HepG2 (cell line): ENCODE measurements around the gene DIPK1B. TPM values are rescaled to one million over a fixed set of nuclear protein-coding genes. Genes with fewer than 3 reads are reported as not detected.

ENCODE experiments used
- ATAC-seq: fragments of 200-7000 bp; cut with Tn5 transposase; 3 replicates; pipeline ENCODE4 v1.9.1; 2020; ENCODE audit warnings: mild to moderate bottlenecking, moderate library complexity
- BruUV-seq: library from RNA; stranded (reverse); fragments of 400-500 nt; replicated peaks from 2 replicates; lab custom pipeline; 2021; lab: Mats Ljungman, UMichigan
- CTCF ChIA-PET: fragments of 300-600 bp; formaldehyde crosslinking; extraction: SDS; loops from one replicate; lab custom pipeline; 2021; ENCODE audit warnings: low total read pairs, inconsistent platforms, low intra/inter-chr PET ratio; lab: Yijun Ruan, JAX
- POLR2A ChIA-PET: fragments of 350-600 bp; sonication (Branson Sonifier 250); formaldehyde crosslinking; loops from one replicate; lab custom pipeline; 2020; ENCODE audit warnings: antibody characterized with exemption, inconsistent platforms; lab: Yijun Ruan, JAX
- DNase-seq: peaks from one replicate; pipeline ENCODE4 v3.0.0-alpha.2; 2015; ENCODE audit warnings: low spot score
- FAIRE-seq: peaks from 3 replicates; lab custom pipeline; 2011; peaks lifted over from hg19 to GRCh38; lab: Jason Lieb, UNC
- H2AFZ ChIP-seq: one replicate; pipeline ENCODE4 v1.6.1; 2011; ENCODE audit warnings: low read length, inconsistent platforms
- H3K27ac ChIP-seq: fragments of 300-600 bp; 3 replicates; pipeline ENCODE4 v1.8.0; 2011; ENCODE audit warnings: mixed run types, mild to moderate bottlenecking, mixed read lengths, low read length, inconsistent platforms; ENCODE audit not compliant: insufficient read depth; ENCODE audit errors: extremely low read length
- H3K27me3 ChIP-seq, 2 experiments: fragments of 200-600 bp in 1 of 2; 2 replicates in 1 of 2; 3 replicates in 1 of 2; pipeline versions ENCODE4 v1.6.0 to v1.8.0; 2011; ENCODE audit warnings: low read length in 2 of 2, mild to moderate bottlenecking in 2 of 2, moderate library complexity in 2 of 2, inconsistent platforms in 1 of 2; ENCODE audit not compliant: insufficient read depth in 2 of 2, control insufficient read depth in 1 of 2
- H3K36me3 ChIP-seq, 2 experiments: fragments of 200-600 bp in 1 of 2; replicated peaks in 1 of 2; 2 replicates in 1 of 2; 3 replicates in 1 of 2; pipeline versions ENCODE4 v1.5.1 to v1.8.0; 2011; ENCODE audit warnings: low read length in 2 of 2, inconsistent platforms in 1 of 2; ENCODE audit not compliant: insufficient read depth in 2 of 2, control insufficient read depth in 1 of 2
- H3K4me1 ChIP-seq: 2 replicates; pipeline ENCODE4 v1.5.1; 2012; ENCODE audit warnings: low read length, inconsistent platforms; ENCODE audit not compliant: insufficient read depth
- H3K4me2 ChIP-seq: 2 replicates; pipeline ENCODE4 v1.6.0; 2011; ENCODE audit warnings: low read depth, low read length, inconsistent platforms
- H3K4me3 ChIP-seq, 3 experiments: fragments of 200-600 bp in 1 of 3; sonication (generic), shearing (Covaris generic) in 1 of 3; replicated peaks in 1 of 3; 2 replicates each; pipeline ENCODE4 v1.5.1; 2011 to 2016; ENCODE audit warnings: low read length in 3 of 3, inconsistent platforms in 2 of 3, low read depth in 2 of 3, mild to moderate bottlenecking in 2 of 3, control low read depth in 1 of 3, mixed read lengths in 1 of 3; ENCODE audit not compliant: insufficient read depth in 1 of 3
- H3K79me2 ChIP-seq: one replicate; pipeline ENCODE4 v1.6.1; 2011; ENCODE audit warnings: low read length, inconsistent platforms; ENCODE audit not compliant: insufficient read depth
- H3K9ac ChIP-seq: 2 replicates; pipeline ENCODE4 v1.6.0; 2011; ENCODE audit warnings: mild to moderate bottlenecking, low read depth, low read length, inconsistent platforms; ENCODE audit not compliant: insufficient read depth
- H3K9me3 ChIP-seq: 2 replicates; pipeline ENCODE4 v1.5.1; 2012; ENCODE audit warnings: mild to moderate bottlenecking, low read length
- H4K20me1 ChIP-seq: 2 replicates; pipeline ENCODE4 v1.6.0; 2011; ENCODE audit warnings: inconsistent platforms, mild to moderate bottlenecking, low read length, moderate library complexity; ENCODE audit not compliant: insufficient read depth
- NFKBIZ ChIP-seq: IDR thresholded peaks from 2 replicates; pipeline ENCODE4 v1.6.1; 2018; ENCODE audit warnings: missing genetic modification reagents, missing compliant biosample characterization
- NR3C1 ChIP-seq: sonication (generic); formaldehyde crosslinking; IDR thresholded peaks from 2 replicates; pipeline ENCODE4 v1.4.0; 2020; ENCODE audit warnings: missing genetic modification reagents
- PHF8 ChIP-seq: sonication (generic); formaldehyde crosslinking; IDR thresholded peaks from 2 replicates; pipeline ENCODE4 v1.5.0; 2020; ENCODE audit warnings: missing genetic modification reagents
- POLR2A ChIP-seq, 2 experiments: IDR thresholded peaks; 2 replicates each; pipeline ENCODE4 v1.6.1; 2011; ENCODE audit warnings: low read depth in 2 of 2, low read length in 2 of 2, mild to moderate bottlenecking in 1 of 2, moderate library complexity in 1 of 2; ENCODE audit not compliant: insufficient read depth in 1 of 2
- RORA ChIP-seq: sonication (generic); formaldehyde crosslinking; IDR thresholded peaks from 2 replicates; pipeline ENCODE4 v1.5.0; 2020; ENCODE audit warnings: mild to moderate bottlenecking, missing genetic modification reagents, moderate library complexity
- SMAD1 ChIP-seq: sonication (generic); formaldehyde crosslinking; IDR thresholded peaks from 2 replicates; pipeline ENCODE4 v1.4.0; 2020; ENCODE audit warnings: missing genetic modification reagents, low read depth, mild to moderate bottlenecking, borderline replicate concordance
- TBP ChIP-seq: sonication (generic); formaldehyde crosslinking; IDR thresholded peaks from 2 replicates; pipeline ENCODE4 v1.5.0; 2020; ENCODE audit warnings: missing genetic modification reagents
- THYN1 ChIP-seq: sonication (generic); formaldehyde crosslinking; IDR thresholded peaks from 2 replicates; pipeline ENCODE4 v1.8.1; 2023; ENCODE audit warnings: low read depth, mild to moderate bottlenecking, moderate library complexity, missing genetic modification reagents, borderline replicate concordance
- ZFX ChIP-seq: sonication (generic); formaldehyde crosslinking; IDR thresholded peaks from 2 replicates; pipeline ENCODE4 v1.4.0; 2020; ENCODE audit warnings: mild to moderate bottlenecking, low read depth, missing genetic modification reagents, moderate library complexity
- WGBS: methylation state at CpG from one replicate; pipeline ENCODE4 v1.1.6; 2017; ENCODE audit warnings: low lambda C conversion rate; 5-methylcytosine and 5-hydroxymethylcytosine counted together
- in situ Hi-C: cut with HindIII; loops from 2 replicates; pipeline ENCODE4 v1.10.0; 2017; ENCODE audit warnings: low pct_unique_long_range_greater_than_20kb; ENCODE audit not compliant: extremely low pct_ligation_motif_present
- intact Hi-C: fragments of 100-400 bp; cut with micrococcal nuclease; formaldehyde crosslinking; loops from one replicate; pipeline ENCODE4 v1.10.0; 2022; ENCODE audit not compliant: unreplicated experiment
- polyA plus RNA-seq, 8 experiments: library from polyadenylated mRNA; depleted of rRNA in 3 of 8; stranded (reverse) in 7 of 8; unstranded in 1 of 8; fragments of >200 nt; fragmentation: Illumina TruSeq in 4 of 8; extraction: Trizol in 4 of 8; gene quantifications; 2 replicates each; pipeline versions ENCODE4 v1.2.1 to v1.2.3, GENCODE V29; 2011 to 2016; ENCODE audit warnings: low read depth in 4 of 8, missing spikeins in 1 of 8, mixed read lengths in 1 of 8; ENCODE audit not compliant: insufficient read depth in 1 of 8
- total RNA-seq, 5 experiments: library from RNA; depleted of rRNA; stranded (reverse); fragments of >200 nt; fragmentation: Illumina TruSeq; extraction: Trizol; gene quantifications; 2 replicates each; pipeline ENCODE4 v1.2.3, GENCODE V29; 2016; ENCODE audit warnings: low read depth in 1 of 5
- TF ChIP-seq, protein P1 (sequence below): sonication (generic); formaldehyde crosslinking; IDR thresholded peaks from 2 replicates; pipeline ENCODE4 v1.5.1; 2020; ENCODE audit warnings: mild to moderate bottlenecking, missing genetic modification reagents, moderate library complexity
- TF ChIP-seq, protein P2 (sequence below): IDR thresholded peaks from 2 replicates; pipeline ENCODE4 v1.6.1; 2016; ENCODE audit warnings: low read depth
- TF ChIP-seq, protein P3 (sequence below): sonication (generic); formaldehyde crosslinking; IDR thresholded peaks from 2 replicates; pipeline ENCODE4 v1.5.1; 2020; ENCODE audit warnings: mild to moderate bottlenecking, missing genetic modification reagents, borderline replicate concordance

The DIPK1B gene
- total and polyA plus RNA-seq, 2 of the 13 experiments (the other 11 are each of a cell fraction or from before 2014, with no cell fraction given), result 0.18 to 3.9 TPM

DNA sequence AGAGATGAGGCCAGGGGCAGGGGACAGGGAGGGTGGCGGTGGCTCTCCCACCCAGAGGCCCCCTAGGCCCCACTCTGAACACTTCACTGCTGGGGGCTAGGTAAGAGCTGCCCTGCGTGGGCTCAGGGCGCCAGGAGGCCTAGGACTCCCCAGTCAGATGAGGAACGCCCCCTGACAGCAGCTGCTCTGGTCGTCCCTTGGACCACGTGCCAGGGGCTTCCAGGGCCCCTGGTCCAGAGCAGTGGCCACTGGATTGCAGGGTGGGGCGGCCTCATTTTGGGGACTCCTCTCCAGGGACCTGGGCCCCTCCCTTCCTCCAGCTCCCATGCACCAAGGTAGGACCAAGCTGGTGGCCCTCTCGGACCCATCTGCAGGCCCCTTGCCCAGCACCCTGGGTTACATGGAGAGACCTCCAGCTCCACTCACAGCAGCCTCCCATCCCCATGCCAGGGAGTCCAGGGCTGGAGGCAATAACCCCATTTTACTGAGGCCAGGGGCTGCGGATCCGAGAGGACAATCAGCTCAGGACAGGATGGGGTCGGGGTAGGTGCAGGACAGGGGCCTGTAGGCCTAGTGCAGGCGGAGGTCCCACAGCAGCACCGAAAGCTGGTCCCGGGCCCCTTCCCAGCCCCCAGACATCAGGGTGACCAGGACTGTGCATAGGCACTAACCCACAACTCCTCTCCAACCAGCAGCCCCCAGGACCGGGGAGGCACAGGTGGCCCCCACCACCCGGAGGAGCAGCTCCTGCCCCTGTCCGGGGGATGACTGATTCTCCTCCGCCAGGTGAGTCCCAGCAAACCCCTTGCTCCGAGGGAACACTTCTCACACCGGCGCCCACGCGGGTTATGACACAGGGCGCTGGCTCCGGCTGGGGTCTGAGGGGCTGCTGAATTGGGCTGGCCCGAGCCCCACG, 48.1 kb upstream of the DIPK1B start:
- Histone ChIP-seq H3K4me1 (peaks cover 10% of the 10 kb centered on the region), H3K4me2 (peak overlapping the region; percentile 62; the same call in 1 of the 2 replicates), H3K4me3 (peak overlapping the region in 1 of 3 experiments; percentile 62; a peak in 1 of 6 replicates), H4K20me1 (0 out of 2 replicates have a peak, but pooled peaks cover 3% of the 10 kb centered on the region), H3K9ac (no peak overlapping the region), H2AFZ (no peak overlapping the region), H3K27ac (no peak overlapping the region), H3K79me2 (no peaks in the 10 kb centered on the region), H3K36me3 (no peaks in the 10 kb centered on the region), H3K27me3 (peaks cover 28 to 87% of the 10 kb centered on the region in 2 experiments; a peak in 4 of 5 replicates), H3K9me3 (no peaks in the 10 kb centered on the region)
- 63% methylated on average over 8 of the region's 27 CpGs for WGBS
- DNase-seq, result no peak
- ATAC-seq, result no peak
- ChIA-PET CTCF (no interaction called here), POLR2A (no interaction called here)
- FAIRE-seq, result no peak
- intact Hi-C loops (no loop called here), in situ Hi-C loops (no loop called here)
- BruUV-seq, result no TSS peak
- TF ChIP-seq, protein P1, sequence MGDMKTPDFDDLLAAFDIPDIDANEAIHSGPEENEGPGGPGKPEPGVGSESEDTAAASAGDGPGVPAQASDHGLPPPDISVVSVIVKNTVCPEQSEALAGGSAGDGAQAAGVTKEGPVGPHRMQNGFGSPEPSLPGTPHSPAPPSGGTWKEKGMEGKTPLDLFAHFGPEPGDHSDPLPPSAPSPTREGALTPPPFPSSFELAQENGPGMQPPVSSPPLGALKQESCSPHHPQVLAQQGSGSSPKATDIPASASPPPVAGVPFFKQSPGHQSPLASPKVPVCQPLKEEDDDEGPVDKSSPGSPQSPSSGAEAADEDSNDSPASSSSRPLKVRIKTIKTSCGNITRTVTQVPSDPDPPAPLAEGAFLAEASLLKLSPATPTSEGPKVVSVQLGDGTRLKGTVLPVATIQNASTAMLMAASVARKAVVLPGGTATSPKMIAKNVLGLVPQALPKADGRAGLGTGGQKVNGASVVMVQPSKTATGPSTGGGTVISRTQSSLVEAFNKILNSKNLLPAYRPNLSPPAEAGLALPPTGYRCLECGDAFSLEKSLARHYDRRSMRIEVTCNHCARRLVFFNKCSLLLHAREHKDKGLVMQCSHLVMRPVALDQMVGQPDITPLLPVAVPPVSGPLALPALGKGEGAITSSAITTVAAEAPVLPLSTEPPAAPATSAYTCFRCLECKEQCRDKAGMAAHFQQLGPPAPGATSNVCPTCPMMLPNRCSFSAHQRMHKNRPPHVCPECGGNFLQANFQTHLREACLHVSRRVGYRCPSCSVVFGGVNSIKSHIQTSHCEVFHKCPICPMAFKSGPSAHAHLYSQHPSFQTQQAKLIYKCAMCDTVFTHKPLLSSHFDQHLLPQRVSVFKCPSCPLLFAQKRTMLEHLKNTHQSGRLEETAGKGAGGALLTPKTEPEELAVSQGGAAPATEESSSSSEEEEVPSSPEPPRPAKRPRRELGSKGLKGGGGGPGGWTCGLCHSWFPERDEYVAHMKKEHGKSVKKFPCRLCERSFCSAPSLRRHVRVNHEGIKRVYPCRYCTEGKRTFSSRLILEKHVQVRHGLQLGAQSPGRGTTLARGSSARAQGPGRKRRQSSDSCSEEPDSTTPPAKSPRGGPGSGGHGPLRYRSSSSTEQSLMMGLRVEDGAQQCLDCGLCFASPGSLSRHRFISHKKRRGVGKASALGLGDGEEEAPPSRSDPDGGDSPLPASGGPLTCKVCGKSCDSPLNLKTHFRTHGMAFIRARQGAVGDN (CRISPR knock-in tag), result no peak
- no peak for TF ChIP-seq ZFX (CRISPR knock-in tag)
- TF ChIP-seq TBP (CRISPR knock-in tag), result no peak
- TF ChIP-seq, protein P2, sequence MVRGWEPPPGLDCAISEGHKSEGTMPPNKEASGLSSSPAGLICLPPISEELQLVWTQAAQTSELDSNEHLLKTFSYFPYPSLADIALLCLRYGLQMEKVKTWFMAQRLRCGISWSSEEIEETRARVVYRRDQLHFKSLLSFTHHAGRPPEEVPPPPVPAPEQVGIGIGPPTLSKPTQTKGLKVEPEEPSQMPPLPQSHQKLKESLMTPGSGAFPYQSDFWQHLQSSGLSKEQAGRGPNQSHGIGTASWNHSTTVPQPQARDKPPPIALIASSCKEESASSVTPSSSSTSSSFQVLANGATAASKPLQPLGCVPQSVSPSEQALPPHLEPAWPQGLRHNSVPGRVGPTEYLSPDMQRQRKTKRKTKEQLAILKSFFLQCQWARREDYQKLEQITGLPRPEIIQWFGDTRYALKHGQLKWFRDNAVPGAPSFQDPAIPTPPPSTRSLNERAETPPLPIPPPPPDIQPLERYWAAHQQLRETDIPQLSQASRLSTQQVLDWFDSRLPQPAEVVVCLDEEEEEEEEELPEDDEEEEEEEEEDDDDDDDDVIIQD, result no peak
- TF ChIP-seq NFKBIZ (CRISPR knock-in tag), result no peak
- no peak for TF ChIP-seq NR3C1
- TF ChIP-seq PHF8 (CRISPR knock-in tag), result no peak
- no peak for TF ChIP-seq SMAD1 (CRISPR knock-in tag)
- no peak for TF ChIP-seq RORA (CRISPR knock-in tag)
- TF ChIP-seq, protein P3, sequence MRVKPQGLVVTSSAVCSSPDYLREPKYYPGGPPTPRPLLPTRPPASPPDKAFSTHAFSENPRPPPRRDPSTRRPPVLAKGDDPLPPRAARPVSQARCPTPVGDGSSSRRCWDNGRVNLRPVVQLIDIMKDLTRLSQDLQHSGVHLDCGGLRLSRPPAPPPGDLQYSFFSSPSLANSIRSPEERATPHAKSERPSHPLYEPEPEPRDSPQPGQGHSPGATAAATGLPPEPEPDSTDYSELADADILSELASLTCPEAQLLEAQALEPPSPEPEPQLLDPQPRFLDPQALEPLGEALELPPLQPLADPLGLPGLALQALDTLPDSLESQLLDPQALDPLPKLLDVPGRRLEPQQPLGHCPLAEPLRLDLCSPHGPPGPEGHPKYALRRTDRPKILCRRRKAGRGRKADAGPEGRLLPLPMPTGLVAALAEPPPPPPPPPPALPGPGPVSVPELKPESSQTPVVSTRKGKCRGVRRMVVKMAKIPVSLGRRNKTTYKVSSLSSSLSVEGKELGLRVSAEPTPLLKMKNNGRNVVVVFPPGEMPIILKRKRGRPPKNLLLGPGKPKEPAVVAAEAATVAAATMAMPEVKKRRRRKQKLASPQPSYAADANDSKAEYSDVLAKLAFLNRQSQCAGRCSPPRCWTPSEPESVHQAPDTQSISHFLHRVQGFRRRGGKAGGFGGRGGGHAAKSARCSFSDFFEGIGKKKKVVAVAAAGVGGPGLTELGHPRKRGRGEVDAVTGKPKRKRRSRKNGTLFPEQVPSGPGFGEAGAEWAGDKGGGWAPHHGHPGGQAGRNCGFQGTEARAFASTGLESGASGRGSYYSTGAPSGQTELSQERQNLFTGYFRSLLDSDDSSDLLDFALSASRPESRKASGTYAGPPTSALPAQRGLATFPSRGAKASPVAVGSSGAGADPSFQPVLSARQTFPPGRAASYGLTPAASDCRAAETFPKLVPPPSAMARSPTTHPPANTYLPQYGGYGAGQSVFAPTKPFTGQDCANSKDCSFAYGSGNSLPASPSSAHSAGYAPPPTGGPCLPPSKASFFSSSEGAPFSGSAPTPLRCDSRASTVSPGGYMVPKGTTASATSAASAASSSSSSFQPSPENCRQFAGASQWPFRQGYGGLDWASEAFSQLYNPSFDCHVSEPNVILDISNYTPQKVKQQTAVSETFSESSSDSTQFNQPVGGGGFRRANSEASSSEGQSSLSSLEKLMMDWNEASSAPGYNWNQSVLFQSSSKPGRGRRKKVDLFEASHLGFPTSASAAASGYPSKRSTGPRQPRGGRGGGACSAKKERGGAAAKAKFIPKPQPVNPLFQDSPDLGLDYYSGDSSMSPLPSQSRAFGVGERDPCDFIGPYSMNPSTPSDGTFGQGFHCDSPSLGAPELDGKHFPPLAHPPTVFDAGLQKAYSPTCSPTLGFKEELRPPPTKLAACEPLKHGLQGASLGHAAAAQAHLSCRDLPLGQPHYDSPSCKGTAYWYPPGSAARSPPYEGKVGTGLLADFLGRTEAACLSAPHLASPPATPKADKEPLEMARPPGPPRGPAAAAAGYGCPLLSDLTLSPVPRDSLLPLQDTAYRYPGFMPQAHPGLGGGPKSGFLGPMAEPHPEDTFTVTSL (CRISPR knock-in tag), result no peak
- TF ChIP-seq THYN1 (CRISPR knock-in tag), result no peak
- TF ChIP-seq POLR2A (IDR thresholded peaks at IDR 0.05; ENCODE audit: insufficient read depth in 1 of 2, low read depth in 2 of 2, low read length in 2 of 2), result no peak
